Activated CD4-positive, alpha-beta T cell treated with anti-CD3 and anti-CD28 coated beads, Interleukin-2, amount 10 ng/mL, durations not matched to agents 7 days and 5 days (primary cell): Measurements from ENCODE around the gene SLC2A4RG. TPM values are rescaled to one million over a fixed set of nuclear protein-coding genes. Genes with fewer than 3 reads are reported as not detected.

Experiments used
- CTCF ChIA-PET: fragments of 350-600 bp; sonication (Branson Sonifier 250); formaldehyde crosslinking; loops from one replicate; lab custom pipeline; 2021; ENCODE audit warnings: antibody characterized with exemption; lab: Charles Lee
- POLR2A ChIA-PET: fragments of 350-600 bp; sonication (Branson Sonifier 250); formaldehyde crosslinking; loops from one replicate; lab custom pipeline; 2021; ENCODE audit warnings: antibody characterized with exemption; lab: Charles Lee
- DNase-seq: peaks from one replicate; pipeline ENCODE4 v3.0.0-alpha.2; 2020
- H3K27ac Mint-ChIP-seq: one replicate; pipeline ENCODE4 v1.8.0; 2021; ENCODE audit warnings: mild to moderate bottlenecking, moderate library complexity, mixed read lengths
- H3K27me3 Mint-ChIP-seq: one replicate; pipeline ENCODE4 v1.8.0; 2021; ENCODE audit warnings: mixed read lengths
- H3K36me3 Mint-ChIP-seq: one replicate; pipeline ENCODE4 v1.8.0; 2021; ENCODE audit warnings: low read depth, mixed read lengths
- H3K4me1 Mint-ChIP-seq: one replicate; pipeline ENCODE4 v1.8.0; 2021; ENCODE audit warnings: mixed read lengths
- H3K4me3 Mint-ChIP-seq: one replicate; pipeline ENCODE4 v1.8.0; 2021; ENCODE audit warnings: mild to moderate bottlenecking, moderate library complexity, mixed read lengths
- H3K9me3 Mint-ChIP-seq: one replicate; pipeline ENCODE4 v1.8.0; 2021; ENCODE audit warnings: mixed read lengths
- total RNA-seq, 2 experiments: library from RNA; stranded (reverse); gene quantifications; one replicate each; pipeline ENCODE4 v1.2.3, GENCODE V29; 2021

The SLC2A4RG gene
- total RNA-seq, 2 experiments from 2014 or later = 105 to 129 TPM

DNA sequence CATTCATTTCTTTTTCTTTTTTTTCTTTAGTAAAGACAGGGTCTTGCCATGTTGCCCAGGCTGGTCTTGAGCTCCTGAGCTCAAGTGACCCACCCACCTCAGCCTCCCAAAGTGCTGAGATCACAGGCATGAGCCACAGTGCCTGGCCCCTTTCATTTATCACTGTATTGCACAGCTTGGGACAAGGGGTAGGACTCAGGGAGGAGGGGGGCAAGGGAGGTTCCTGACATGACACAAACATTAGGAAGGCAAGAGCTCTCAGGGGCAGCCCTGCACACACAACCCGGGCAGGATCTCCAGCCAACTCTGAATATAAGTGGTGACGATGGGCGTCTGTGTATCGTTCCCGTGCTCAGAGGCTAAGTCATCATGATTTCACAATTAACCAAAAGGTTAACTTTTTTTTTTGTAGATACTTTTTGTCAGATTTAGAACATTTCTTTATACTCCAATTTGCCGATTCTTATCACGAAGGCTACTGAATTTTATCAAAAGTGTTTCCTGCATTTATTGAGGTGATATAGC, 19.9 kb downstream of the SLC2A4RG start:
- POLR2A ChIA-PET = no interaction called here
- no peak for DNase-seq

DNA sequence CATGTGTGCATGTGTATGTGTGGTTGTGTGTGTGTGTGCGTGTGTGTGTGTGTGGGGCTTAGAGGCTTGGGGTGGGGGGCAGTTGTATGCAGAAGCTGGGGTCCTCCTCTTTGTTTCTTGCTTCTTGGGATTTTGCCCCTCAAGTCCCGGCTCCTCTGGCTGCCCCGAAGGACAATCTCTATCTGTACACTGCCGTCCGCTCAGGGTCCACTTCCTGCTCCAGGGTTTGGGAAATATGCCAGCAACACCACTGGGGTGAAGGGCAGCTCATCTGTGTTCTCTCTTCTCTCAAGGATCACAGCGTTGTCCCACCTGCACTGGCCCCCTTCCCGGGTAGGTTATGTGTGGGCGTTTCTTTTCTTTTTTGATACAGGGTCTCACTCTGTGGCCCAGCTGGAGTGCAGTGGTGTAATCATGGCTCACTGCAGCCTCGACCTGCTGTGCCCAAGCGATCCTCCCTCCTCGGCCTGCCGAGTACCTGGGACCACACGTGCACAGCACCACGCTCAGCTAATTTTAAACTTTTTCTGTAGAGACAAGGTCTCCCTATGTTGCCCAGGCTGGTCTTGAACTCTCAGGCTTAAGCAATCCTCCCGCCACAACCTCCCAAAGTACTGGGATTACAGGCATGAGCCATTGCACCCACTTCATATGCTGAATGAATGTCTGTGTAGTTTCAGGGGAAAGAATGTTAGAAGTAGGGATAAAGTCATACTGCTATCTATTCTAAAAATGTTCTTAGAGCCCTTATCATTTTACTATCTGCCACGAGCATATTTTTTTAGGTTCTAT, 25.7 kb downstream of the SLC2A4RG start:
- H3K9me3 Mint-ChIP-seq = no peaks in the 10 kb centered on the region
- no peak for DNase-seq
- no peak overlapping the region for H3K27ac Mint-ChIP-seq
- H3K27me3 Mint-ChIP-seq = peaks cover 12% of the 10 kb centered on the region
- POLR2A ChIA-PET = no interaction called here
- CTCF ChIA-PET = interaction anchor here (1.0 to 1.4 kb wide), 3 partner anchors 8 to 26 kb away, joined by 3 to 4 read pairs (median 3); partner anchors contain the start of gene SLC2A4RG
- H3K4me1 Mint-ChIP-seq = no peaks in the 10 kb centered on the region
- H3K4me3 Mint-ChIP-seq = no peak overlapping the region
- H3K36me3 Mint-ChIP-seq = no peaks in the 10 kb centered on the region

More for the DNA sequence above, 19.9 kb downstream of the SLC2A4RG start:
- peaks cover 17% of the 10 kb centered on the region for H3K4me1 Mint-ChIP-seq
- no peaks in the 10 kb centered on the region for H3K36me3 Mint-ChIP-seq
- H3K4me3 Mint-ChIP-seq = no peak overlapping the region
- H3K27ac Mint-ChIP-seq = no peak overlapping the region
- peaks cover 18% of the 10 kb centered on the region for H3K27me3 Mint-ChIP-seq
- CTCF ChIA-PET = interaction anchor here (1.2 kb wide), 1 partner anchor 222 kb away, joined by 4 read pairs; the partner anchor contains the start of gene PTK6
- no peaks in the 10 kb centered on the region for H3K9me3 Mint-ChIP-seq

GRCh38 chr20:63765902-63766301, 26.3 kb downstream of the SLC2A4RG start:
- POLR2A ChIA-PET = no interaction called here

GRCh38 chr20:63766695-63767426, 27.3 kb downstream of the SLC2A4RG start:
- Mint-ChIP-seq H3K27me3 (peaks cover 10% of the 10 kb centered on the region), H3K4me1 (no peaks in the 10 kb centered on the region), H3K4me3 (no peak overlapping the region), H3K36me3 (no peaks in the 10 kb centered on the region), H3K27ac (no peak overlapping the region), H3K9me3 (no peaks in the 10 kb centered on the region)
- POLR2A ChIA-PET = no interaction called here
- DNase-seq = no peak
- CTCF ChIA-PET = interaction anchor here (0.6 to 0.7 kb wide), 3 partner anchors 16 to 186 kb away, joined by 3 to 8 read pairs (median 3); no protein-coding TSS in a partner anchor

More at GRCh38 chr20:63765902-63766301, 26.3 kb downstream of the SLC2A4RG start:
- Mint-ChIP-seq H3K27me3 (peaks cover 12% of the 10 kb centered on the region), H3K4me3 (no peak overlapping the region), H3K27ac (no peak overlapping the region), H3K9me3 (no peaks in the 10 kb centered on the region), H3K36me3 (no peaks in the 10 kb centered on the region), H3K4me1 (no peaks in the 10 kb centered on the region)
- no peak for DNase-seq
- CTCF ChIA-PET = interaction anchor here (0.6 to 1.4 kb wide), 5 partner anchors 8 to 115 kb away, joined by 3 to 4 read pairs (median 3); no protein-coding TSS in a partner anchor

GRCh38 chr20:63767456-63767855, 27.9 kb downstream of the SLC2A4RG start:
- no peaks in the 10 kb centered on the region for H3K9me3 Mint-ChIP-seq
- peaks cover 6% of the 10 kb centered on the region for H3K27me3 Mint-ChIP-seq
- H3K27ac Mint-ChIP-seq = no peak overlapping the region
- no peaks in the 10 kb centered on the region for H3K4me1 Mint-ChIP-seq
- ChIA-PET POLR2A (no interaction called here), CTCF (interaction anchor here (0.7 kb wide), 1 partner anchor 186 kb away, joined by 3 read pairs; no protein-coding TSS in a partner anchor)
- DNase-seq = no peak
- H3K4me3 Mint-ChIP-seq = no peak overlapping the region
- H3K36me3 Mint-ChIP-seq = no peaks in the 10 kb centered on the region

DNA sequence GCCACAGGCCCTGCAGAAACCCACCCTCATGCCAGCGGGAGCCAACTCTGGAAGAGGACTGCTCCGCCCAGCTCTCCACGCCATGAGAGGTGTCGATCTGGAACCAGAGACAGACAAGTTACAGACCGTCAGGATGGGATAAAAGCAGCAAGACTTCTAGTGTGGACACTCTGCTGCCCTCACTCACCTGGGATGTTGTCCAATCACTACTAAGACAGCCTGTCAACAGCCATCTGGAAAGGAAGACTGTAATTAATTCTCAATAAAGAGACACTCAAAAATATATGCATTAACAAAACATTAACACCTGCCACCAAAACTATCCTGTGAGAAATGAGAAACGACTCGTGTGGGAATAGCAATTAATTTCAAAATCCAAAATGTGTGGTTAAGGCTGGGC, 28.3 kb downstream of the SLC2A4RG start:
- DNase-seq = no peak
- Mint-ChIP-seq H3K36me3 (no peaks in the 10 kb centered on the region), H3K9me3 (no peaks in the 10 kb centered on the region), H3K4me1 (no peaks in the 10 kb centered on the region), H3K27ac (no peak overlapping the region), H3K27me3 (peaks cover 6% of the 10 kb centered on the region), H3K4me3 (no peak overlapping the region)
- ChIA-PET CTCF (no interaction called here), POLR2A (no interaction called here)

- Mint-ChIP-seq H3K4me3 (no peak overlapping the region), H3K27me3 (no peaks in the 10 kb centered on the region), H3K36me3 (no peaks in the 10 kb centered on the region), H3K9me3 (no peaks in the 10 kb centered on the region), H3K27ac (peak overlapping the region; percentile 19), H3K4me1 (no peaks in the 10 kb centered on the region)
- DNase-seq = no peak
- ChIA-PET POLR2A (no interaction called here), CTCF (interaction anchor here (0.6 to 1.2 kb wide), 2 partner anchors 15 to 16 kb away, joined by 3 read pairs; no protein-coding TSS in a partner anchor)
Observed at GRCh38 chr20:63768591-63769515, 29.3 kb downstream of the SLC2A4RG start.

- no peak overlapping the region for H3K4me3 Mint-ChIP-seq
- H3K4me1 Mint-ChIP-seq = peaks cover 3% of the 10 kb centered on the region
- ChIA-PET POLR2A (no interaction called here), CTCF (no interaction called here)
- no peaks in the 10 kb centered on the region for H3K9me3 Mint-ChIP-seq
- peaks cover 3% of the 10 kb centered on the region for H3K27me3 Mint-ChIP-seq
- H3K36me3 Mint-ChIP-seq = no peaks in the 10 kb centered on the region
- no peak overlapping the region for H3K27ac Mint-ChIP-seq
- no peak for DNase-seq
Observed at GRCh38 chr20:63769891-63770474, 30.4 kb downstream of the SLC2A4RG start.

DNA sequence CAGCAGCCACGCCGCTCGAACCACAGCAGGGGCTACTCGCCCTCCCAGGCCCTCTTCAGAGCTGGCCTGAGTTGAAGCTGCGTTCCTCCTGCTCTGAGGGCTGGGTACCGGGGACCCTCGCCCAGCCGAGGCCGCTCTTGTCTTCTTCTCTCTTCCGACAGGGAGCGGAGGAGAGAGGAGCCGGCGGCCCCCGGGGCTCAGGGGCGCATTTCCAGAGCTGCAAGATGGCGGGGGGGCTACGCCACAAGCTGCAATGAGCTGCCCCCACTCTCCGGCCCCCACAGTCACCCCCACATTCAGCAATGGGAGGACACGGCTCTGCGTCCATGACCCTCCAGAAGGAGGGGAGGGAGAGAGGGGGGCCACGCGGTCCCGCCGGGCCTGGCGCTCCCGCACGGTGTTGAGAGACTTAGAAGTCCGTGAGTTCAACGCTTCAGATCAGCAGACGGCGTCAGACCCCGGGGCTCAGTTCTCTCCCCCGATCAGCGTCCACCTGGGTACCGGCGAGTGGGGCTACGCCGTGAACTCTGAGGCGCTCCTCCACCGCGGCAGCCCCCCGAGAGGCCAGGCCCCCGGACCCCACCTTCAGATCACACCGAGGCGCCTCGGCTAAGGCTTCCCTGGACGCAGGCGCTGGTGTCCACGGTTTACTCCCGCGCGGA, 31.6 kb downstream of the SLC2A4RG start:
- H3K27ac Mint-ChIP-seq = no peak overlapping the region
- H3K27me3 Mint-ChIP-seq = peaks cover 3% of the 10 kb centered on the region
- no peak for DNase-seq
- H3K4me1 Mint-ChIP-seq = peaks cover 3% of the 10 kb centered on the region
- no peaks in the 10 kb centered on the region for H3K36me3 Mint-ChIP-seq
- no peaks in the 10 kb centered on the region for H3K9me3 Mint-ChIP-seq
- H3K4me3 Mint-ChIP-seq = no peak overlapping the region
- POLR2A ChIA-PET = no interaction called here
- CTCF ChIA-PET = no interaction called here

GRCh38 chr20:63772781-63773518, 33.4 kb downstream of the SLC2A4RG start:
- no peak overlapping the region for H3K4me3 Mint-ChIP-seq
- CTCF ChIA-PET = interaction anchor here (3.1 kb wide), 1 partner anchor 14 kb away, joined by 9 read pairs; no protein-coding TSS in a partner anchor

More at GRCh38 chr20:63772781-63773518, 33.4 kb downstream of the SLC2A4RG start:
- no peak overlapping the region for H3K27ac Mint-ChIP-seq
- no peak for DNase-seq
- H3K4me1 Mint-ChIP-seq = peaks cover 3% of the 10 kb centered on the region
- peaks cover 3% of the 10 kb centered on the region for H3K27me3 Mint-ChIP-seq
- POLR2A ChIA-PET = no interaction called here
- H3K36me3 Mint-ChIP-seq = no peaks in the 10 kb centered on the region
- H3K9me3 Mint-ChIP-seq = no peaks in the 10 kb centered on the region
